GM19025 (cell line): Measurements from ENCODE around the gene SLC4A11.

Source experiments
- ATAC-seq: cut with Tn5 transposase; IDR thresholded peaks from one replicate; pipeline ENCODE4 v1.9.1; 2021; ENCODE audit warnings: mild to moderate bottlenecking, low read depth, moderate library complexity; ENCODE audit not compliant: unreplicated experiment

Gene SLC4A11

DNA sequence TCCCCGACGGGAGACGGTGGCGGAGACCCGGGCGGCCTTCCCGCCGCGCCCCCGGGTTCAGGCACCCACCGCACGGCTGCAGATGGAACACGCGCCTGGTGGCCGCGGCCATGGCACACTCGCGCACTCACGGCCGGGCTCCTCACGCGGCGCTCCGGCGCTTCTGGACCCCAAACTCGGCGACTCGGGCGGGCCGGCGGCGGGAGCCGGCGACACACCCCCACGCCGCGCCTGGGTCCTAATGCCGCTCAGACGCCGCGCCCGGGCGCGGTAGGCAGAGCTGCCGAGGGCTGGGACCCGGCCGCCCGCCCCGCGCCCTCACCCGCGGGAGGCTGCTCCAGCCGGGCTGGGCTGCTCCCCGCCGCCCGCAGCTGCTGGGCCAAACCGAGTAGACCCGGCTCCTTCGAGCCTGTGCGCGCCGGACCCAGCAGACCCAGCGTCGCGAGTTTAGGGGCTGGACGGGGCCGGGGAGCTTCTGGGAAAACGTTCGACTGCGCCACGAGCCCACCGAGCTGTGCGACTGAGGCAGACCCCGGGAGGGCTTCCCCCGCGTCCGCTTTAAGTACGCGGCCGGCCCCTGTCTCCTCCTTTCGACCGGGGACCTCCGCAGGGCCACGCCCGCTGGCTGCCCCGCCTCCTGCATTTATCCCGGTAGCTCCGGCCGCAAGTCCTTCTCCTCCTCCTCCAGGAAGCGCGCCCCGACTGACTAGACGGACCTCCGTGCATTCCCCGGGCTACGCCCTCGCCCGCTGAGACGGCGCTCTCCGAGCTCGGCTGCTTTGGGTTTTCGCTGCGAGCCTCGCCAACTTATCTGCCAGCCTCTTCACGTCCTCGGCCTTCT, at the start of gene SLC4A11:
SLC4A11 (minus strand) TSS at position 165 of the 841 bp plus-strand sequence; CDS start at position 112, 53 bp downstream.
- no peak for ATAC-seq

DNA sequence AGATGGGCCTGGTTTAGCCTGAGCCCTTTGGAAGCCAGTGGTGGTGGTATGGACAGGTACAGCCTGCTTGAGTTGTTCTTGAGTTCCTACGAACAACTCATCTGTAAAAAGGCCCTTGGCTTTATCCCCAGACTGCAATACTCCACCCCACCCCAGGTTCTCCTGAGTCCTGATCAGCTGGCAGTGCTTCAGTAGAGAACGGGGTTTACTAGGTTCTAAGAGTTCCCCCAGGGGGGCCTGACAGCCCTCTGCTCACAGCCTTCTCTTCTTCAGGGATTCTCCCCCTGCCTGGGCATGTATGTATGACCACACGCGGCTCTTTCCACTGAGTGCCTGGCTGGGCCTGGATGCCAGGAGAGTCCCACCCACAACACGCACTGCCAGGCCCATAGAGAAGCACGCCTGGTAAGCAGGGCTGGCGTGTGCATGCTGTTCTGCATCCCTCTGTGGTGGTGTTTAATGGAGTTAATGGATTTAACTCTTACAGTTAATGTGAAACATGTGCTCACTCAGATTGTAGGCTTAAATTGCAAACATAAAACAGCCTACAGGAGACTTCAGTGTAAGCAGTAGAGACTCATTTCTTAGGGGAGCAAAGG, 44.3 kb upstream of the SLC4A11 start:
- no peak for ATAC-seq

DNA sequence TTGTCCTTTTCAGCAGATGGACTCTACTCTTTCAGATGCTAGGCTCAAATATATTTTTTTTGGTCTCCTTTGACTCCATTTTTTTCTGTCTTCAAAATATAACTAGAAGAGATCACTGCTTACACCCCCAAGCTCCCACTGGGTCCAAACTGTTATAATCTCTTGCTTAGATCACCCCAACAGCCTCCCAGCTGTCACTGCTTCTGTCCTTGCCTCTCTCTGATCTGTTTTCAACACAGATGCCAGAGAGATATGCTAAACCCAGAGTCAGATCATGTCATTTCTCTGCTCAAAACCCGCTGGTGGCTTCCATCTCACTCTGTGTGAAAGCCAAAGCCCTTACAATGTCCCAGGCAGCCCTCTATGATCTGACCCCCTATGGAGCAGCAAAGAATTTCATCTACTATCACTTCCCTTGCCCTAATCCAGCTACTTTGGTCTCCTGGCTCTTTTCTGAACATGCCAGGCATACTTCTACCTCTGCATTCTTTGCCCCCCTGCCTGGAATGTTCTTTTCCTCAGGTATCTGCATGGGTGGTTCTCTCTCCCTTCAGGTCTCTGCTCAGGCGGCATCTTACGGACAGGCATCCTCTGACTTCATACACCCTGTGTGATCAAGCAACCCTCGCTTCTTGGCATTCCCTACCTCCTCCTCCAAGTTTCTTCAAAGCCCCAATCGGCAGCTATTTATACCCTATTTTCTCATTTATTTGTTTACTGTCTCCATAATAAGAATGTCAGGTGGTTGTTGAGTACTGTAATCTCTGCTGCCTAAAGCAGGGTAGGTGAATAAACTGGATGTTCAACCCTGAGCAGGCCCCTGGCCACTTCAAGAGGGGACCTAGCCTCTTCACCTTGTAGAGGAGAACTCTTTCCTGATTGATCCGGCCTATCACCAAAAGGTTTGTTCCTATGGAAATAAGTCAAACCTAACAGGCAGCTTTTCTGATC, 43.6 kb upstream of the SLC4A11 start:
- ATAC-seq, result no peak

DNA sequence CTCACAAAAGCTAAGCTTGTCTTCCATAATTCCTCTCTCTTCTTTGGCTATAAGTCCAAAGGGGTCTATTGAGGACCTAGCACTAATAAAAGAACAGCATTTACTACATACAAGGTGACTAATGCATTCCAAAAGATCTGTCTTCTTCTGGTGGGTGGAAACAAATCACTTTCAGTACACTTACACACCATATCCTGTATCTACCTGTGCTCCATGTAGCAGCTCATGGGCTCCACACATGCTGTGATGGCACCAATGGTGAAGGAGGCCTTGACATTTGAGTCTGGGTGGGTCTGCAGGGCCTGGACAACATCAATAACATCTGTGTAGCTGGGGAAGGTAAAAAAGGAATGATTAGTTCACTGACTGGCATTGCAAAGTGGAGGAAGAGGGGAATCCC, 42.4 kb upstream of the SLC4A11 start:
- no peak for ATAC-seq

DNA sequence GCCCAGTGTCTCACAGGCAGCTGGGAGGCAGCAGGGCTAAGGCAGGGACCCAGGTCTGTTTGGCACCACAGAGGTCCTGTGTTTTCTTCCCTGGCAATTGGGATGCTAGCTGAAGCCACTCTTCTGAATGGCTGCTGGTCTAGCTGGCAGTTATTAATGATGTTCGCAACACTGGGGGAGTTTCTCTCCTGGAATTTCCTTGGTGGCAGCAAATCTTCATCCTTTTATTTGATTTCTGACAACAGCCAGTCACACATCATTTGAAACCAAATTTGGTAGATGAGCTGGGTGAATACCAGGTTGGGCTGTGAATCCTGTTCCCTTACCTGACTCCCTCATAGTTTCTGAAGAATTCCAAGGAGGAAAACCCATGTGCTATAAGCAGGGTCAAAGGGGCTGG, 40.8 kb upstream of the SLC4A11 start:
- no peak for ATAC-seq

DNA sequence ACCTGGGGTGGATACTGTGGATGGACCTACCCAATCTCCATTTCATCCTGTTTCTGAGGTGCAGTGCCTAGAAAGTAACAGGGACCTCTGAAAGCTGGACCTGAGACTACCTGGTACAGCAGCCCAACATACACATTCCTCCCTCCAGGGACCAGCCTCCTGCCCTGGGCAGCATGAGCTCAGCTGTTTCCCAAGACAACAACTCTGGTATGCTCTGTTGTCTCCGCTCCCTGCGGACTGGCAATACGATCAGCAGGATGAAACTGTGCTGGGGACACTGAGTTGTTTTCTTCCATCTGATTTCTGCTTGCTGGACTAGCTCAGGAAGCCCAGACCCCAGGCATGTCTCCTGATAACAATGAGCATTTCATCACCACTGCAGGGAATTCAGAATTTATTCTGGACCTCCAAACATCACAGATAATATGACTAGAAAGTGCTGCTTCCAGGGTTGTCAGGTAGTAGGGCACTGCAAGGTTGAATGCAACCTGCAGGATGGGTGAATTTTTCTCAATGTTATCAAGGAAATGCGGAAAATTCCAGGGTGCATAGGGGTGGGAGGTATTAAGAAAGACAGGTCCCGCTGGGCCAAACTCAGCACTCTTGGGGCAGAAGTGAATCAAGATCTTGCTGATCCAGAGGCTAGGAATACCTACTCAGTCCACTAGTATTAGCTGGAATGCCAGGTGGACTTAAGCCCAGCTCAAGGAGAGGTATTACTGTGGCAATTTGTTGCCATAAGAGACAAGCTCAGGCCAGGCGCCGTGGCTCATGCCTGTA, 38.9 kb upstream of the SLC4A11 start:
- ATAC-seq, result no peak

DNA sequence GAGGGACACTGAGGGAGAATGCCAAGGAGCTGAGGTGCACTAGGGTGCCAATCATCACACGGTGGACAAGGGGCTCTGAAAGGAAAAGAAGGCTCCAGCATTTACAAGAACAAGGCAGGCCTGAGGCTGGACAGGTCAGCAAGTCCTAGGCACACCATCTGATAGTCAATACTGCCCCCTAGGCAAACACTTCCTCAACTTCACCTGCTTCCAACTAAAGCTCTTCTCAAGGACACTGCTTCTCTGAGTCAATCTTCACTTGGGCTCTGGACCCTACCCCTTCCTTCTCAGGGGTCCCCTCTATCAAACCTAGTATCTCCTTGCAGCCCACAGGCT, 37.7 kb upstream of the SLC4A11 start:
- no peak for ATAC-seq

DNA sequence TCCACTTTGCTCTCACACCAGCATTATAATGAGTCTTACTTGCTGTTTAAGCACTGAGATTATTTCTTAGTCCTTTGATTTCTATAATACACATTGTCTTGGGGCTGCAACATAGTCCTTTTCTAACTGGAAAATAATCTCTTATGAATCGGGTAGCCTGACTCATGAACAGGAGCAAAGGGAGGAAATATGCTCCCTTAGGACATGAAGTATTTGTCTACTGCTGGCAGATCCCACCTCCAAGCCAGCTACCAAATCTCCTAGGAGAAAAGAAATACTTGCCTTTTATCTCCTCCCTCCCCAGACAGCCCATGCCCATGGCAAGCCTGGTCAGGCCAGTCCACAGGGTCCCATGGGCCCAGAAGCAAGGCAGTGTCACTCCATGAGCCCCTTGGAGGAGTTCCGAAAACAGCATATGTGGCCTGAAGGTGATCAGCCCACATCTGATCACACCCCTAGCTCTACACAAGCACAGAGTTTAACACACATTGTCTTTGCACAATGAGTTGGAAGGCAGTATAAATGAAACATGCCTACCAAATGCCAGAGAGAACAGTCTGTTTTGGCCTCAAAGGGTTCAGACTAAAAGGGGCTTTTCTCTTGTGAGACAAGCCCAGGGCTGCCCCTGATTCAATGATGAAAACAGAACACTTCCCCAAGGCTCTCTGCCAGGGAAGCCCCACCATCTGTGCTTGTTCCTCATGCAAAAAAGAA, 37.1 kb upstream of the SLC4A11 start:
- ATAC-seq, result no peak

DNA sequence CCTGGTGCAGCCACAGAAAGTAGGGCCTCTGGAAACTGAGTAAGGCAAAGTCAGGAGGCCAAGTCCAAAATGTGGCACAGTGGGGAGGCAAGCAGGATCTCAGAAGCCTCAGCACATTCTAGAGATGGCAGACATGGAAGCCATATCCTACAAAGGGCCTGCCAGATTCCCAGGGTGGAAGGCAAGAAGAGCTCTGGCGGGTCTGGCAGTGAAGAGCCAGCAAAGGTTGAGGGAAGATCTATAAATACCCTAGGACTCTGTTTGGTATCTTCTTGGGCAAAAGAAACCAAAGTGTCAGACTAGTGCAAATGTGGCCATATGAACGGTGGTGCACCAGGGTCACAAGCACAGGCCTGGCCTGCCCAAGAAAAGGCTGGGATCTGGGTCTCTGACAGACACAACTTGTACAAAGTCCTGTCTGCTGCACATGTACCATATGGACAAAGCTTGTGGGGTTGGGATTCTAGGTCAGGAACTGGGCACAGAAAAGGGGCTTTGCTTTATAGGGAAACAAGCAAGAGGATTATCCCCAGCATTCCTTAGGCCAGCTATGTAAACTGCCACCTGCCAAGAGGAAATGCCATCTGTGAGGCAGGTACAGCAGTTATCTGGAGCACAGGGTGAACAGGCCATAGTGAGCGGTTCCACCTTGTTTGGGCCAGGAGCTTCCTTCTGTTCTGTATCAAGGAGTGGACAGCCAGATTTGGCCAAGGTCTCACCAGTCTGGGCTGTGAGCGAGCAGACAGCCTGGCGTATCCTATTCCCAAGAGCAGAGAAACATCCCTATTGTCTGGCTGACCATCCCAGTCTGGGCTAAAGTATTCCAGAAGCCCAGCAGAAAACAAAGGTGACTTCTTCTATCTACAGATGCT, 36.3 kb upstream of the SLC4A11 start:
- ATAC-seq, result no peak

DNA sequence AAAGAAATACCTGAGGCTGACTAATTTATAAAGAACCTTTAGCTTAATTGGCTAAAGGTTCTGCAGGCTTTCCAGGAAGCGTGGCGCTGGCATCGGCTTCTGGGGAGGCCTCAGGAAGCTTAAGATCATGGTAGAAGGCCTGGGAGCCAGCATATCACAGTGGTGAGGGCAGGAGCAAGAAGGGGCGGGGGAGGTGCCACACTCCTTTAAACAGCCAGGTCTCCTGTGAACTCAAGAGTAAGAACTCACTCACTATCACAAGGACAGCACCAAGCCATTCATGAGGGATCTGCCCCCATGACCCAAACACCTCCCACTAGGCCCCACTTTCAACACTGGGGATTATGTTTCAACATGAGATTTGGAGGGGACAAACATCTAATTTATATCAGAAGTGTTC, 34.4 kb upstream of the SLC4A11 start:
- ATAC-seq, result no peak

DNA sequence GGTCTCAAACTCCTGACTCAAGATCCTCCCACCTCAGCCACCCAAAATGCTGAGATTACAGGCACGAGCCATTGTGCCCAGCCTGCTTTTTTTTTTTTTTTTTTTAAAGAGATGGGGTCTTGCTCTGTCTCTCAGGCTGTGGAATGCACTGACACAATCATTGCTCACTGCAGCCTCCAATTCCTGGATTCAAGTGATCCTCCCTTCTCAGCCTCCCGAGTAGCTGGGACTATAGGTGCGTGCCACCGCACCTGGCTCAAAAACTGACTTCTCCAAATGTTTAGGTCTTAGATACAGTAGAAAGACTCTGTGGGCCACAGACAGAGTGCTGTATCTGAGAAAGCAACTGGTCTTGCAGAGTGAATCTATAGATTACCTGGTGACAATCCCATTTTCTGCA, 31.1 kb upstream of the SLC4A11 start:
- ATAC-seq, result no peak

DNA sequence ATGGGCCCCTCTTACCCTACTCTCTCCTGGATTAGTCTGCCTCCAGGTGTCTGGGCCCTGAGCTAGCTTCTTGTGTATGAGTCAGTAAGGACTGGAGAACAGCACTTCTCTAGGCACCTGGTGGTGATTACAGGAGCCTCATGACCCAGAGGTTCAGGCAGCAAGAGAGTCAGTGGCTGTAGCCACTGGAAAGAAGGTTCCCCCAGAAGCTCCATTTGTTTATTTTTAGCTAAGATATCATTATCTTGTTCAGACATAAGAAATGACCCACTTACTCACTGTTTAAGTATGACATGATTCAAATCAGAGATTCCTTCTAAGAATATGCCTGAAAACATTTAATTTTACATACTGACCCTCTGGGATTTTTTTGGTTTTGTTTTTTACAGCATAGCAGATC, 23.6 kb upstream of the SLC4A11 start:
- no peak for ATAC-seq

DNA sequence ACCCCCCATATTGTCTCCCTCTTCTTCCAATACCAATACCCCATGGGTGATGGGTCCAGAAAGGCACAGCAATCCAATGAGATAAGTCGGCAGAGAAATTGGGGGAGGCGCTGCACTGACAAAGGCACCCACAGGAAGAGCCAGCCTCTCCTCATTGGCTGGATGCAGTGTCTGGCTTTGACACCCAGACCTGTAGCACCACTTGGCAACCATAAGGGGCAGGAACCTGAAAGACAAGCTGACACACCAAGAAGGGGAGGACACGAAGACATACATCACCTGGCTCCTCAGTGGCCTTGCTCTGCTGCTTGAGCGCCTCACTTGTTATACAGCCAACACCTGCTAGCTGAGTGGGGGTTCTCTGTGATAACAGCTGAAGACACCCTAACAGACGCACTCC, 19.4 kb upstream of the SLC4A11 start:
- no peak for ATAC-seq

DNA sequence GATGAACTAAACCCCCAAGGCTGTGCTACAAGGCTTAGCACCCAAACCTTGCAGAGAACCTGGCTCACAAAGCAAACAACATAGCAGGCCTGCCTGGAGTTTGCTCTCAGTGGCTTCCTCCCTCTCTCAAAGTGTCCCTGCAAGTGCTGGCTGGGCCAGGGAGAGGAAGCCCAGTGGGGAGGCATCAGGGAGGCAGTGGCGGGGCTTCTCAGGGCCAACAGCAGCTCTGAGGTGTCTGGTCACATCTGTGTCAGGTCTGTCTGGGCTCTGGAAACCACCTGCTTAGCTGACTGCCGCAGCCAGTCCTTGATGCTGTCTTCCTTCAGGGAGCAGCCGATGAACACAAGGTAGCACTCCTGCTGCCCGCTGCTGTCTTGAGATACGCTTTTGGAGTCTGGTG, 16.7 kb upstream of the SLC4A11 start:
- no peak for ATAC-seq

DNA sequence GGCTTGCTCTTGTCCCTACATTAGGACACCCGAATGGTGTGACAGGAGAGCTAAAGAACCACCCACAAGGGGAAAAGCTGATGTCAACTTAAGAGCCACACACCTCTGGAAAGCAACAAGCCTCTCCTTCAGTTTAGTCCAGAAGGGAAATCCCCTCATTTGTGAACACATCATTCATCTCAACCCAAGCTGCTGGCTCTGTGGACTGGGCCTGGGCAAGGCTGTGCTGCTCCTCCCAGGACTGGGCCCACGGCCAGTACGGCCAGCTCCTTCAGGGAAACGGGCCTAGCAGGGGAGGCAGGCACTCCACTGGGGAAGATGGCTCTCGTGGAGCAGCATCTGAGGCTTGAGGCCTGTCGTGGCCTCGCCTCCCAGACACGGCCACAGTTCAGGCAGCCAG, 12.8 kb upstream of the SLC4A11 start:
- no peak for ATAC-seq

DNA sequence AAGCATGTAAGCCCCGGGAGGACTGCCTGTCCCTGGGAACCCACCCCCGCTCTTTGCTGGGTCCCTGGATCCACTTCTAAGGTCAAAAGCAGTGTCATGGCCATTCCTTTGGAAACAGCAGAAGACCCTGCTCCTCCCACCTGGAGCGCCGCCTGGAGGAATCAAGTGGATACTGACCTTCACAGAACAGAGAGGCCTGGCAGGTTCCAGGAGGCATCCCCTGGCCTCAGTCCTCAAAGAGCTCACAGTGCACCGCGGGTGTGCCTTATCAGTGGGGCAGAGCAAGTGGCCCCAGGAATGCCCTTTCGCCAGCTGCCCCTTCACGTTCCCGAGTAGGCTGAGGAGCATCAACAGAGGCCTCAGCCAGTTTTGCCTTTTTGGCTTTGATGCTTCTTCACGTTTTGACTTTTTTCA, 11.1 kb upstream of the SLC4A11 start:
- ATAC-seq, result no peak

DNA sequence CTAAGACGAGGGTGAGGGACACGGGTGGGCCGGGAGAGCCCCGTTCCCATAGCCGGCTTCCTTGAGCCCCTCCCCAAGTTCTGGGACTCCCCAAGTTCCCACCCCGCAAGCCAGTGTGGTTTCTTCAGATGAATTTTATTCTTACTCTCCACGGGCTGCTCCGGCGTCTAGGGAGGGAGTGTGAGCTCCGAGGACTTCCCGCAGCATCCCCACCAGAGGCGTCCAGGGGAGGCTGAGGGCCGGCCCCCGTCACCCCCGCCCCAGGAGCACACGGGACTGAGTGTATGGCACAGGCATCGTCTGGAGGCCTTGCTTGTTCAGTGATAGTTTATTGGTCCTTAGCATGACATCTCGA, 10.0 kb upstream of the SLC4A11 start:
- no peak for ATAC-seq

DNA sequence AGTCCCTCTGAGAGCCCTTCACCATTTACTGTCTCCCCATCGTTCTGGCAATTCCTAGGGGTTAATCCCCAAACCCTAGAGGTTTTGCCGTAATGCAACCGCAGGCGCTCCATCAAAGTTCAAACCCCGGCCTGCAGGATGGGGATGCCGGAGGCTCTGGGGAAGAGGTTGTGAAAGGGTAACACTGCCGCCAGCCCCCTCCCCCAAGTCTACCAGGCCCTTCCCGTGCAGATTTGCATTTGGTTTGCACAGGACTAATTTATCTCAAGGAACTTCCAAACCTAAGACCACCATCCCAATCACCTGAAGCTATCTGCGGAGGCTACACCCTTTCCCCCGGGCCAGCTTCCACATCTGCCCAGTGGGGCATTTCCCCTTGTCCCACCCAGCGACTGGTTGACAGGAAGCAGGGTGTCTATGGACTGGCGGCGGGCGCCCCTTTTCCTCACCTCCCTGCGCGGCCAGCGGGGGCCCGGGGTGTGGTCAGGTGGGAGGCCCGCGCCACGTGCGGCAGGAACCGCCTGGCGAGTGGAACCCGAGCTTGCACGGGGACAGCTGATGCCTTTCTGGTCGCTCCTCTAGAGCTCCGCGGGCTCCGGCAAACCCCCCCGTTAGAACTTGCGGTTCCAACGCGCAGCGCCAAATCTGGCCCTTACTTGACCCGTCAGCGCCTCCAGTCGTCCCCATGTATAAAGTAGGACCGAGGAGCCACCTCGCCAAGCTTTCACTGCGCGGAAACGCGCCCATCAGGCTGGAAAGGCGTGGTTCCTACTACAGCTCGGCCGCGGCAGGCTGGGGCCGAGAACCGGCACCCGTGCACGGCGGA, 9.4 kb upstream of the SLC4A11 start:
- no peak for ATAC-seq
